Measurements from ENCODE around the gene COL27A1. TPM values are rescaled to one million over a fixed set of nuclear protein-coding genes. Genes with fewer than 3 reads are reported as not detected.

COL27A1 gene
- polyA plus RNA-seq, 1 of the 3 experiments (the other 2 are of a cell fraction), result 8.7 TPM

DNA sequence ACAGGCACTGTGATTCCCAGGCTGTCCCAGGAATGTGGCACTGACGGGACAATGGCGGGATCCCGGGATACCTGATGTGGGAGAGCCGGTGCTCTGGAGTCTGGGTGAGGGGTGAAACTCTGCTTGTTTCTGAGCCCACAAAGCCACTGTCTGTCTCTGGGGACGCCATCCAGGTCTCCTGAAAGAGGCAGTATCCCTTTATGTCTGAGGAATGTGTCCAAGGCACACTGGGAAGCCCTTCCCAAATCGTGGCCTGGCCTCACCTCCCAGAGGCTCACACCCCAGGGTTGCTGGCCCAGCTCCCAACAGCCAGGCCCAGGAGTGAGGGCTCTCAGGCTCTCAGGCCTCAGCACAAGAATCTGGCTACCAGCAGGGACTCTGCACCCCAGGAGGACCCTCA is 201.5 kb downstream of the COL27A1 start (continued):
- TF ChIP-seq GATA2 (CRISPR knock-in tag; IDR thresholded peaks at IDR 0.05) (no peak), MEF2A (IDR thresholded peaks at IDR 0.05; ENCODE audit: borderline replicate concordance, low read depth) (no peak), ELF1 (IDR thresholded peaks at IDR 0.05) (no peak), EZH2phosphoT487 (IDR thresholded peaks at IDR 0.05; ENCODE audit: borderline replicate concordance, low read depth) (no peak)
- TF ChIP-seq, protein P1, sequence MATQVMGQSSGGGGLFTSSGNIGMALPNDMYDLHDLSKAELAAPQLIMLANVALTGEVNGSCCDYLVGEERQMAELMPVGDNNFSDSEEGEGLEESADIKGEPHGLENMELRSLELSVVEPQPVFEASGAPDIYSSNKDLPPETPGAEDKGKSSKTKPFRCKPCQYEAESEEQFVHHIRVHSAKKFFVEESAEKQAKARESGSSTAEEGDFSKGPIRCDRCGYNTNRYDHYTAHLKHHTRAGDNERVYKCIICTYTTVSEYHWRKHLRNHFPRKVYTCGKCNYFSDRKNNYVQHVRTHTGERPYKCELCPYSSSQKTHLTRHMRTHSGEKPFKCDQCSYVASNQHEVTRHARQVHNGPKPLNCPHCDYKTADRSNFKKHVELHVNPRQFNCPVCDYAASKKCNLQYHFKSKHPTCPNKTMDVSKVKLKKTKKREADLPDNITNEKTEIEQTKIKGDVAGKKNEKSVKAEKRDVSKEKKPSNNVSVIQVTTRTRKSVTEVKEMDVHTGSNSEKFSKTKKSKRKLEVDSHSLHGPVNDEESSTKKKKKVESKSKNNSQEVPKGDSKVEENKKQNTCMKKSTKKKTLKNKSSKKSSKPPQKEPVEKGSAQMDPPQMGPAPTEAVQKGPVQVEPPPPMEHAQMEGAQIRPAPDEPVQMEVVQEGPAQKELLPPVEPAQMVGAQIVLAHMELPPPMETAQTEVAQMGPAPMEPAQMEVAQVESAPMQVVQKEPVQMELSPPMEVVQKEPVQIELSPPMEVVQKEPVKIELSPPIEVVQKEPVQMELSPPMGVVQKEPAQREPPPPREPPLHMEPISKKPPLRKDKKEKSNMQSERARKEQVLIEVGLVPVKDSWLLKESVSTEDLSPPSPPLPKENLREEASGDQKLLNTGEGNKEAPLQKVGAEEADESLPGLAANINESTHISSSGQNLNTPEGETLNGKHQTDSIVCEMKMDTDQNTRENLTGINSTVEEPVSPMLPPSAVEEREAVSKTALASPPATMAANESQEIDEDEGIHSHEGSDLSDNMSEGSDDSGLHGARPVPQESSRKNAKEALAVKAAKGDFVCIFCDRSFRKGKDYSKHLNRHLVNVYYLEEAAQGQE (IDR thresholded peaks at IDR 0.05; ENCODE audit: low read depth, low read length), result no peak

DNA sequence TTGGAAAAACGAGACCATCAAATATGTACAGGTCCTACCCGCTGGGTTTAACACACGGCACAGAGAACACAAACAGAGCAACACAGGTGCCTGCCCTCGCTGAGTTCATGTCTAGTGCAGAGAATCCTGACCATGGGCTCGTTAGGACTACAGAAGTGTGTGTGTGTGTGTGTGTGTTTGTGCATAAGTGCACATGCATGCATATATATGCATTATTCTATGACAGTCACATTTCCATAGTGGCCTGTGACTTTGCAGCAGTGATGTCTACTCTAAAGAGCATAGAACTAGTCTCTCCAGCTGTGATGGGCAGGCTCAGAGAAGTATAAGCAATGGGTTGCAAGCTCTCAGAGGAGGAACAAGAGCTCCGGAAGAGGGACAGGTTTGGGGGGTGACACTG is 202.0 kb downstream of the COL27A1 start:
- DNase-seq, result no peak
- Histone ChIP-seq H3K79me2 (ENCODE audit: insufficient read depth) (no peaks in the 10 kb centered on the region), H4K20me1 (ENCODE audit: insufficient read depth) (no peaks in the 10 kb centered on the region), H3K27me3 (ENCODE audit: insufficient read depth) (no peaks in the 10 kb centered on the region), H2AFZ (ENCODE audit: low read depth) (no peak overlapping the region), H3K9me2 (no peaks in the 10 kb centered on the region), H3K4me1 (ENCODE audit: control insufficient read depth in 1 of 2, insufficient read depth in 2 of 2, low read depth in 1 of 2, low read length in 1 of 2) (no peaks in the 10 kb centered on the region), H3K4me3 (ENCODE audit: low read depth in 2 of 2, low read length in 1 of 2) (no peak overlapping the region), H3K27ac (ENCODE audit: low read depth in 2 of 2, low read length in 1 of 2) (no peak overlapping the region), H3F3A (replicated peaks; ENCODE audit: insufficient read depth) (no peaks in the 10 kb centered on the region), H3K9me3 (no peaks in the 10 kb centered on the region), H3K9ac (no peak overlapping the region), H3K36me3 (replicated peaks in 1 of 2; ENCODE audit: control insufficient read depth in 1 of 2, insufficient read depth in 2 of 2, low read length in 1 of 2) (no peaks in the 10 kb centered on the region), H3K4me2 (no peak overlapping the region)
- ChIA-PET CTCF (no interaction called here), POLR2A (no interaction called here)
- WGBS (ENCODE audit: low lambda C conversion rate), result 83% methylated on average over 6 of the region's 6 CpGs
- TF ChIP-seq JUND (IDR thresholded peaks at IDR 0.05) (no peak), TAF1 (IDR thresholded peaks at IDR 0.05; ENCODE audit: borderline replicate concordance, low read depth, low read length) (no peak), CHD2 (IDR thresholded peaks at IDR 0.05; ENCODE audit: low read length, partially characterized antibody) (no peak), POLR2AphosphoS5 (IDR thresholded peaks at IDR 0.05; ENCODE audit: low read depth, low read length) (no peak), FOXJ3 (CRISPR knock-in tag; IDR thresholded peaks at IDR 0.05) (no peak), TEAD4 (IDR thresholded peaks at IDR 0.05; ENCODE audit: borderline replicate concordance, insufficient read depth) (no peak), SMC3 (IDR thresholded peaks at IDR 0.05; ENCODE audit: low read depth, low read length) (no peak), RXRA (IDR thresholded peaks at IDR 0.05; ENCODE audit: borderline replicate concordance, low read depth) (no peak), RAD21 (IDR thresholded peaks at IDR 0.05; ENCODE audit: low read length) (no peak), MEF2A (IDR thresholded peaks at IDR 0.05; ENCODE audit: borderline replicate concordance, low read depth) (no peak)
- TF ChIP-seq, protein P2, sequence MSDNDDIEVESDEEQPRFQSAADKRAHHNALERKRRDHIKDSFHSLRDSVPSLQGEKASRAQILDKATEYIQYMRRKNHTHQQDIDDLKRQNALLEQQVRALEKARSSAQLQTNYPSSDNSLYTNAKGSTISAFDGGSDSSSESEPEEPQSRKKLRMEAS (IDR thresholded peaks at IDR 0.05; ENCODE audit: low read depth), result no peak
- TF ChIP-seq, protein P1 (IDR thresholded peaks at IDR 0.05; ENCODE audit: low read depth, low read length), result no peak
